HCT116 (cell line): ENCODE measurements around the gene FAM219A. TPM values are rescaled to one million over a fixed set of nuclear protein-coding genes. Genes with fewer than 3 reads are reported as not detected.

Experiments used
- ATAC-seq: fragments of 200-7000 bp; cut with Tn5 transposase; 2 replicates; pipeline ENCODE4 v1.9.1; 2020; ENCODE audit warnings: mild to moderate bottlenecking, moderate library complexity
- BruUV-seq: library from RNA; stranded (reverse); fragments of 400-500 nt; replicated peaks from 2 replicates; lab custom pipeline; 2021; lab: Mats Ljungman, UMichigan
- CTCF ChIA-PET: fragments of 300-600 bp; sonication (Branson Sonifier 250); formaldehyde crosslinking; loops from one replicate; lab custom pipeline; 2021; ENCODE audit warnings: antibody characterized with exemption; lab: Charles Lee
- POLR2A ChIA-PET: fragments of 300-600, 350-600 bp; sonication (Branson Sonifier 250); formaldehyde crosslinking; loops from one replicate; lab custom pipeline; 2021; ENCODE audit warnings: antibody characterized with exemption; lab: Charles Lee
- RAD21 ChIA-PET, 2 experiments: fragments of 300-600 bp; sonication (Branson Sonifier 250); formaldehyde crosslinking; loops; one replicate each; lab custom pipeline; 2023; ENCODE audit warnings: low total read pairs in 2 of 2; ENCODE audit not compliant: uncharacterized antibody in 2 of 2, unreplicated experiment in 2 of 2, low non-redundant PET in 1 of 2; lab: Charles Lee
- DNase-seq: peaks from one replicate; pipeline ENCODE4 v3.0.0-alpha.2; 2010; ENCODE audit warnings: low read depth, low spot score
- H2AFZ ChIP-seq: fragments of 200-600 bp; shearing (Covaris generic), sonication (generic); 2 replicates; pipeline ENCODE4 v1.6.1; 2017; ENCODE audit warnings: low read depth, mixed run types, mixed read lengths, antibody characterized with exemption, low read length; ENCODE audit not compliant: poor library complexity, severe bottlenecking
- H3K27ac ChIP-seq: 2 replicates; pipeline ENCODE4 v1.5.1; 2012; ENCODE audit warnings: low read depth, low read length
- H3K27me3 ChIP-seq: fragments of 200-600 bp; sonication (generic); 2 replicates; pipeline ENCODE4 v1.6.1; 2016; ENCODE audit warnings: mixed run types, low read length, mixed read lengths; ENCODE audit not compliant: insufficient read depth
- H3K36me3 ChIP-seq, 2 experiments: fragments of 200-500 bp in 1 of 2; fragments of 200-600 bp in 1 of 2; sonication (Bioruptor generic) in 1 of 2; sonication (generic) in 1 of 2; 2 replicates each; pipeline versions ENCODE4 v1.5.1 to v1.6.1; 2014 to 2016; ENCODE audit warnings: low read length in 2 of 2, inconsistent platforms in 1 of 2, mixed read lengths in 1 of 2, mixed run types in 1 of 2; ENCODE audit not compliant: insufficient read depth in 2 of 2, control insufficient read depth in 1 of 2
- H3K4me1 ChIP-seq, 2 experiments: fragments of 200-600 bp in 1 of 2; sonication (generic) in 1 of 2; 2 replicates each; pipeline versions ENCODE4 v1.5.1 to v1.6.1; 2012 to 2017; ENCODE audit warnings: low read length in 2 of 2, inconsistent platforms in 1 of 2, mild to moderate bottlenecking in 1 of 2, mixed read lengths in 1 of 2, mixed run types in 1 of 2, moderate library complexity in 1 of 2; ENCODE audit not compliant: insufficient read depth in 2 of 2, control insufficient read depth in 1 of 2
- H3K4me2 ChIP-seq: fragments of 200-600 bp; sonication (generic); 2 replicates; pipeline ENCODE4 v1.6.1; 2017; ENCODE audit warnings: mixed run types, low read length, mixed read lengths
- H3K4me3 ChIP-seq, 2 experiments: fragments of 200-600 bp in 1 of 2; sonication (generic) in 1 of 2; replicated peaks in 1 of 2; 2 replicates each; pipeline ENCODE4 v1.5.1; 2011 to 2016; ENCODE audit warnings: low read length in 2 of 2, control low read depth in 1 of 2, low read depth in 1 of 2, mild to moderate bottlenecking in 1 of 2, mixed read lengths in 1 of 2, mixed run types in 1 of 2
- H3K79me2 ChIP-seq: fragments of 200-600 bp; sonication (generic); 2 replicates; pipeline ENCODE4 v1.6.1; 2017; ENCODE audit warnings: mild to moderate bottlenecking, mixed run types, low read length, moderate library complexity, mixed read lengths; ENCODE audit not compliant: insufficient read depth
- H3K9ac ChIP-seq: fragments of 200-600 bp; sonication (generic); 2 replicates; pipeline ENCODE4 v1.6.1; 2016; ENCODE audit warnings: low read length, mixed read lengths
- H3K9me2 ChIP-seq: fragments of 200-600 bp; sonication (generic), shearing (Covaris generic); 2 replicates; pipeline ENCODE4 v1.6.1; 2017; ENCODE audit warnings: mixed run types, mild to moderate bottlenecking, moderate library complexity; ENCODE audit not compliant: insufficient read depth
- H3K9me3 ChIP-seq, 2 experiments: fragments of 200-500 bp in 1 of 2; fragments of 200-600 bp in 1 of 2; sonication (Bioruptor generic) in 1 of 2; sonication (generic) in 1 of 2; 2 replicates each; pipeline ENCODE4 v1.6.1; 2014 to 2017; ENCODE audit warnings: low read length in 2 of 2, mixed read lengths in 2 of 2, inconsistent platforms in 1 of 2, low read depth in 1 of 2, mild to moderate bottlenecking in 1 of 2, mixed run types in 1 of 2, moderate library complexity in 1 of 2; ENCODE audit not compliant: control insufficient read depth in 1 of 2, insufficient read depth in 1 of 2
- H4K20me1 ChIP-seq: fragments of 200-600 bp; sonication (generic), shearing (Covaris generic); 2 replicates; pipeline ENCODE4 v1.6.1; 2017; ENCODE audit warnings: mixed run types, mild to moderate bottlenecking, moderate library complexity; ENCODE audit not compliant: insufficient read depth
- CEBPB ChIP-seq: IDR thresholded peaks from 2 replicates; pipeline ENCODE4 v1.6.1; 2012; ENCODE audit warnings: low read depth
- CTCF ChIP-seq, 3 experiments: fragments of 200-600 bp in 1 of 3; sonication (generic) in 1 of 3; IDR thresholded peaks in 2 of 3; conservative IDR thresholded peaks in 1 of 3; 2 replicates each; pipeline ENCODE4 v1.5.1; 2012 to 2017; ENCODE audit warnings: low read depth in 2 of 3, low read length in 2 of 3, antibody characterized with exemption in 1 of 3, borderline replicate concordance in 1 of 3, control low read depth in 1 of 3, mild to moderate bottlenecking in 1 of 3, mixed read lengths in 1 of 3, mixed run types in 1 of 3, moderate library complexity in 1 of 3; ENCODE audit not compliant: insufficient read depth in 1 of 3
- EGR1 ChIP-seq: IDR thresholded peaks from 2 replicates; pipeline ENCODE4 v1.6.1; 2012; ENCODE audit warnings: low read depth
- ELF1 ChIP-seq: IDR thresholded peaks from 2 replicates; pipeline ENCODE4 v1.6.1; 2012; ENCODE audit warnings: low read depth, borderline replicate concordance
- JUND ChIP-seq: IDR thresholded peaks from 2 replicates; pipeline ENCODE4 v1.6.1; 2012
- POLR2AphosphoS5 ChIP-seq: IDR thresholded peaks from 2 replicates; pipeline ENCODE4 v1.6.1; 2011; ENCODE audit warnings: mild to moderate bottlenecking, low read depth, low read length, moderate library complexity
- SRF ChIP-seq: IDR thresholded peaks from 2 replicates; pipeline ENCODE4 v1.6.1; 2012; ENCODE audit warnings: low read depth
- intact Hi-C: fragments of 100-400 bp; cut with micrococcal nuclease; formaldehyde crosslinking; loops from 2 replicates; pipeline ENCODE4 v1.10.0; 2022
- total RNA-seq: library from RNA; stranded (reverse); gene quantifications from one replicate; pipeline ENCODE4 v1.2.1, GENCODE V29; 2021; ENCODE audit not compliant: unreplicated experiment
- TF ChIP-seq, protein P1 (sequence below): IDR thresholded peaks from 2 replicates; pipeline ENCODE4 v1.6.1; 2011; ENCODE audit warnings: mild to moderate bottlenecking, low read length, moderate library complexity; ENCODE audit not compliant: insufficient replicate concordance; ENCODE audit errors: extremely low read depth
- TF ChIP-seq, protein P2 (sequence below): IDR thresholded peaks from 2 replicates; pipeline ENCODE4 v1.6.1; 2012

The FAM219A gene
- total RNA-seq, 1 experiment from 2014 or later, result 13.4 TPM

GRCh38 chr9:34406219-34406618 lies 52.2 kb downstream of the FAM219A start (continued):
- TF ChIP-seq, protein P1, sequence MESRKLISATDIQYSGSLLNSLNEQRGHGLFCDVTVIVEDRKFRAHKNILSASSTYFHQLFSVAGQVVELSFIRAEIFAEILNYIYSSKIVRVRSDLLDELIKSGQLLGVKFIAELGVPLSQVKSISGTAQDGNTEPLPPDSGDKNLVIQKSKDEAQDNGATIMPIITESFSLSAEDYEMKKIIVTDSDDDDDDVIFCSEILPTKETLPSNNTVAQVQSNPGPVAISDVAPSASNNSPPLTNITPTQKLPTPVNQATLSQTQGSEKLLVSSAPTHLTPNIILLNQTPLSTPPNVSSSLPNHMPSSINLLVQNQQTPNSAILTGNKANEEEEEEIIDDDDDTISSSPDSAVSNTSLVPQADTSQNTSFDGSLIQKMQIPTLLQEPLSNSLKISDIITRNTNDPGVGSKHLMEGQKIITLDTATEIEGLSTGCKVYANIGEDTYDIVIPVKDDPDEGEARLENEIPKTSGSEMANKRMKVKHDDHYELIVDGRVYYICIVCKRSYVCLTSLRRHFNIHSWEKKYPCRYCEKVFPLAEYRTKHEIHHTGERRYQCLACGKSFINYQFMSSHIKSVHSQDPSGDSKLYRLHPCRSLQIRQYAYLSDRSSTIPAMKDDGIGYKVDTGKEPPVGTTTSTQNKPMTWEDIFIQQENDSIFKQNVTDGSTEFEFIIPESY, result no peak
- TF ChIP-seq SRF (no peak), CTCF (IDR thresholded peaks at IDR 0.05 in 2 of 3, conservative IDR thresholded peaks at IDR 0.05 in 1 of 3; ENCODE audit: borderline replicate concordance in 1 of 3, insufficient read depth in 1 of 3, low read depth in 2 of 3, low read length in 2 of 3) (no peak), POLR2AphosphoS5 (no peak), CEBPB (no peak), EGR1 (no peak)
- TF ChIP-seq, protein P2, sequence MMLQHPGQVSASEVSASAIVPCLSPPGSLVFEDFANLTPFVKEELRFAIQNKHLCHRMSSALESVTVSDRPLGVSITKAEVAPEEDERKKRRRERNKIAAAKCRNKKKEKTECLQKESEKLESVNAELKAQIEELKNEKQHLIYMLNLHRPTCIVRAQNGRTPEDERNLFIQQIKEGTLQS, result no peak

DNA sequence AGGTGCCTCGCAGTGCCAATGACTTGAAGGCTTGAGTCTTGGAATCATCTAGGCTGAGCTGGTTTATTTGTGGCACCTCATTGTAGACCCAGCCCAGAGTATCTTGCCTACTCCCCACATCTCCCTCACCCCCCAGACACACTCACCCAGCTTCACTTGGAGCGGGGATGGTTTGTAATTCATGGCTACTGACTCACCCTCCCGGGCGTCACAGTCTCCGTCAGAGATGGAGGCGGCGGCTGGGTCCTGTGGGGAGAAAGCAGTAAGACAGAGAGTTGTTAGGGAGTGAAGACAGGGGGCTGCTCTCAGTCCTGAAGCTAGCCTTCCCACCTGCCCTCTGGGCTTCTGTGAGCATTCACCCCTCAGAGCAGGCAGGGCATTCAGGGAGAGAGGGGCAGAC lies 52.7 kb downstream of the FAM219A start:
- Histone ChIP-seq H4K20me1 (no peaks in the 10 kb centered on the region), H3K36me3 (no peaks in the 10 kb centered on the region; a peak in 1 of 4 replicates), H3K27ac (no peak overlapping the region), H3K4me3 (no peak overlapping the region), H3K4me1 (0 out of 4 replicates have a peak, but pooled peaks cover 0 to 4% of the 10 kb centered on the region in 2 experiments), H3K27me3 (no peaks in the 10 kb centered on the region), H3K9me3 (no peaks in the 10 kb centered on the region), H3K4me2 (no peak overlapping the region), H3K9ac (no peak overlapping the region), H3K79me2 (no peaks in the 10 kb centered on the region), H2AFZ (no peak overlapping the region), H3K9me2 (no peaks in the 10 kb centered on the region)
- TF ChIP-seq JUND (no peak), POLR2AphosphoS5 (no peak), ELF1 (no peak)
- ATAC-seq, result no peak
- BruUV-seq, result no TSS peak
- ChIA-PET CTCF (interaction anchor here (0.8 kb wide), 1 partner anchor 96 kb away, joined by 3 read pairs; no protein-coding TSS in a partner anchor), RAD21 (no interaction called here), POLR2A (no interaction called here)
- DNase-seq, result no peak
- intact Hi-C loops, result loop anchor here (10.0 kb wide), 1 partner anchor 189 kb away; no protein-coding TSS in a partner anchor
